AG09309 (cell line): Measurements from ENCODE around the gene SGIP1.

Experiments
- DNase-seq: peaks from one replicate; pipeline ENCODE4 v3.0.0-alpha.2; 2010; ENCODE audit warnings: low read depth
- H3K4me3 ChIP-seq: 2 replicates; pipeline ENCODE4 v1.5.1; 2011; ENCODE audit warnings: mild to moderate bottlenecking, low read depth, low read length, moderate library complexity; ENCODE audit not compliant: control insufficient read depth
- CTCF ChIP-seq: IDR thresholded peaks from 2 replicates; pipeline ENCODE4 v1.5.1; 2011; ENCODE audit warnings: mild to moderate bottlenecking, low read depth, low read length, inconsistent platforms; ENCODE audit not compliant: insufficient read depth, control insufficient read depth; ENCODE audit errors: missing control alignments

The SGIP1 gene

DNA sequence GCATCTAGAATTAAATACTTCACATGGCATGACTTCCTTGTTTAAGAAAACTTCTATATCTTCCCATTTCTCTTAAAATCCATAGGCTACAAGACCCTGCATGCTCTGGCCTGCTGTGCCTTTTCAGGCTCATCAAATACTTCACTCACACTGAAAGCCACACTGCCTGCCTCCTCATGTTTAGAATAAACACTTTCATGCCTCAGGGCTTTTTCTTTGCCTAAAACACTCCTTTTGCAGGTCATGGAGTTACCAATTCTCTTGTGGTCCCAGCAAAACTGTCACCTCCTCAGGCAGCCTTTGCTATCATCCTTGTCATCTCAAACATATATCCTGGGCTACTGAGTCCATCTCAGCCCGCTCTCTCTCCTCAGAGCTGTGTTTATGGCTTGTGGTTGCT, 5.5 kb downstream of the SGIP1 start:
- no peak for DNase-seq
- no peak for TF ChIP-seq CTCF
- no peak overlapping the region for H3K4me3 ChIP-seq

GRCh38 chr1:66540434-66541032, 6.6 kb downstream of the SGIP1 start:
- DNase-seq, result no peak
- H3K4me3 ChIP-seq, result no peak overlapping the region
- no peak for TF ChIP-seq CTCF

DNA sequence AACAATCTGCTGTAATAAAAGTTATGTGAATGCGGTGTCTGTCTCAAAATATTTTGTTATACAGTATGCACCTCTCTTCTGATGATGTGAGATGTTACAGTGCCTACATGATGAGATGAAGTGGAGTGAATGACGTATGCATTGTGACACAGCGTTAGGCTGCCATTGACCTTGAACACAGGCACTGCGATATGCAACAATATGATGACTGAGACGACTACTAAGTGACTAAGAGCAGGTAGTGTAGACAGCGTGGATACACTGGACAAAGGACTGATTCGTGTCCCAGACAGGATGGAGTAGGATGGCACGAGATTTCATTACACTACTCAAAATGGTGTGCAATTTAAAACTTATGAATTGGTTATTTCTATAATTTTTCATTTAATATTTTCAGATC, 8.4 kb downstream of the SGIP1 start:
- no peak overlapping the region for H3K4me3 ChIP-seq
- TF ChIP-seq CTCF, result no peak
- DNase-seq, result no peak

DNA sequence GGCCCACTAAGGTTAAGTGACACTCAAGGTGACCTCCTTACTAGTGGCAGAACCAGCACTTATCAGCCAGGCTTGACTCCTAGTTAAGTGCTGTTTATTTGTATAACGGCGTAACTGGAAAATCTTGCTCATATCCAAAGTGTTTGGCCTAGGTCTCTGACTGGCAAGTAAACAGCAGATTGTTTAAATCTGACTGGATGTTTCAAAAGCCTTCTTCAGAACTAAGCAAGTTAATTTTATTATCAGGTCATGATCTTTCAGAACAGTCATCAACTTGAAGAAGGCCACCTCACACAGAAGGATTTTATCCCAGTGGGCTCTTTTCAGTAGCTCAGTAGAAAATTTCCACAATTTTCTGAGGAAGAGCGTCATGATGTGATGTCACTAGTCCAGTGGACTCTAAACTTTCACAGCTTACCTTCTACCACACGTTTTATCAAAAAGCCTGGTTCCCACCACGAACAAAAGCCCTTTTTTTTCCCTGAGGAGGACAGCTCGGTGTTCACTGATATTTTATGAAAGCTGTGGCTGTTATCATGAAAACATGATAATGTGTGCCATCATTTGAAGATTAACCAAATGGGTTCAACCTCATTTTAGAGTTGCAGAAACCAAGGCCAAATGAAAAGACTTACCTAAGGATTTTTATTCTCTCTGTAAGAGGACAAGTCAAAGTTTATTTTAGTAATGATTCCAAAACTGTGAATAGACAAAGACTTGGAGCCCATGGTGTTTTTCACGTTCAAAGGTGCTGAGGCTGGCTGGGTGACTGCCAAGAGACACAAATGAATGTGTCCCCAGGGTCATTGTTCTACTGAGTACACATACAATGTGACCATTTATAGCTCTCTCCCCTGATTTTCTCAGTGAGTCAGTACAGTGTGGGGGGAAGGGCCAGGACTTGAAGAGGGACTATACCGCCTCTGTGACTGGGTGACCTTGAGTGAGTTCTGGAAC, 9.1 kb downstream of the SGIP1 start:
- peak; percentile 79 for DNase-seq
- H3K4me3 ChIP-seq, result no peak overlapping the region
- no peak for TF ChIP-seq CTCF

GRCh38 chr1:66546047-66546810, 12.3 kb downstream of the SGIP1 start:
- no peak overlapping the region for H3K4me3 ChIP-seq
- no peak for TF ChIP-seq CTCF
- no peak for DNase-seq

DNA sequence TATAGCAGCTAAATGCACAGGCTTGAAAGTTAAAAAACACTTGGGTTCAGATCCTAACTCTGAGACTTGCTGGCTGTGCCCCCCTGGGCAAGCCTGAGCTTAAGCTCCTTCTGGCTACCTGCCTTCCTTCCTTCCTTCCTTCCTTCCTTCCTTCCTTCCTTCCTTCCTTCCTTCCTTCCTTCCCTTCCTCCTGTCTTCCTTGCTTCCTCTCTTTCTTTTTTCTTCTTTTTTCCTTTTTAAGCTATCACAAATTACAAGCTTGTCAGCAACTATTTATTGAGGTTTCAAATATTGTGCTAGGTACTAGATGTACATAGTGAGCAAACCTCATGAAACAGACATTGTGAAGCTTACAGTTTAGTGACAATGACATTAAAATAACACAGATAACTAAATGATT, 15.1 kb downstream of the SGIP1 start:
- H3K4me3 ChIP-seq, result no peak overlapping the region
- no peak for TF ChIP-seq CTCF
- DNase-seq, result no peak
